ENCODE data around the gene L3MBTL4.

Gene L3MBTL4

GRCh38 chr18:6170604-6171003, 244.1 kb downstream of the L3MBTL4 start:
- no peak overlapping the region for H3K4me3 ChIP-seq (replicated peaks in 1 of 2; ENCODE audit: low read depth in 2 of 2, low read length in 2 of 2)
- TF ChIP-seq CTCF (IDR thresholded peaks at IDR 0.05; ENCODE audit: low read depth, low read length) = no peak
- DNase-seq (ENCODE audit: low read depth in 2 of 2) = no peak

- no peak for DNase-seq (ENCODE audit: low read depth in 2 of 2)
- H3K4me3 ChIP-seq (replicated peaks in 1 of 2; ENCODE audit: low read depth in 2 of 2, low read length in 2 of 2) = no peak overlapping the region
- no peak for TF ChIP-seq CTCF (IDR thresholded peaks at IDR 0.05; ENCODE audit: low read depth, low read length)
Observed at GRCh38 chr18:6161549-6161948, 253.2 kb downstream of the L3MBTL4 start.

GRCh38 chr18:6159426-6159825, 255.3 kb downstream of the L3MBTL4 start:
- TF ChIP-seq CTCF (IDR thresholded peaks at IDR 0.05; ENCODE audit: low read depth, low read length) = no peak
- H3K4me3 ChIP-seq (replicated peaks in 1 of 2; ENCODE audit: low read depth in 2 of 2, low read length in 2 of 2) = no peak overlapping the region
- DNase-seq (ENCODE audit: low read depth in 2 of 2) = no peak

- DNase-seq (ENCODE audit: low read depth in 2 of 2) = no peak
- no peak overlapping the region for H3K4me3 ChIP-seq (replicated peaks in 1 of 2; ENCODE audit: low read depth in 2 of 2, low read length in 2 of 2)
- TF ChIP-seq CTCF (IDR thresholded peaks at IDR 0.05; ENCODE audit: low read depth, low read length) = no peak
Observed at GRCh38 chr18:6158958-6159357, 255.8 kb downstream of the L3MBTL4 start.

GRCh38 chr18:6156446-6156845, 258.3 kb downstream of the L3MBTL4 start:
- DNase-seq (ENCODE audit: low read depth in 2 of 2) = no peak
- TF ChIP-seq CTCF (IDR thresholded peaks at IDR 0.05; ENCODE audit: low read depth, low read length) = no peak

GRCh38 chr18:6155707-6156106, 259.0 kb downstream of the L3MBTL4 start:
- TF ChIP-seq CTCF (IDR thresholded peaks at IDR 0.05; ENCODE audit: low read depth, low read length) = no peak
- no peak overlapping the region for H3K4me3 ChIP-seq (replicated peaks in 1 of 2; ENCODE audit: low read depth in 2 of 2, low read length in 2 of 2)
- no peak for DNase-seq (ENCODE audit: low read depth in 2 of 2)

More at GRCh38 chr18:6156446-6156845, 258.3 kb downstream of the L3MBTL4 start:
- no peak overlapping the region for H3K4me3 ChIP-seq (replicated peaks in 1 of 2; ENCODE audit: low read depth in 2 of 2, low read length in 2 of 2)

GRCh38 chr18:6150430-6150829, 264.3 kb downstream of the L3MBTL4 start:
- no peak for DNase-seq (ENCODE audit: low read depth in 2 of 2)
- no peak for TF ChIP-seq CTCF (IDR thresholded peaks at IDR 0.05; ENCODE audit: low read depth, low read length)
- no peak overlapping the region for H3K4me3 ChIP-seq (replicated peaks in 1 of 2; ENCODE audit: low read depth in 2 of 2, low read length in 2 of 2)
